Activated T-helper 2 cell treated with anti-CD3 and anti-CD28 coated beads, Interferon-gamma antibody, Interleukin-2, Interleukin-4, amounts not matched to agents 10 μg/mL and 5 μg/mL and 100 μg/mL, durations not matched to agents 14 hours and 24 hours and 36 hours (primary cell): ENCODE data around the gene PARD6A. TPM values are rescaled to one million over a fixed set of nuclear protein-coding genes. Genes with fewer than 3 reads are reported as not detected.

ENCODE experiments used
- DNase-seq: peaks from one replicate; pipeline ENCODE4 v3.0.0; 2021; ENCODE audit warnings: low spot score
- H3K27ac Mint-ChIP-seq: one replicate; pipeline ENCODE4 v1.8.0; 2021; ENCODE audit warnings: mixed read lengths
- H3K27me3 Mint-ChIP-seq: one replicate; pipeline ENCODE4 v1.8.0; 2021; ENCODE audit warnings: low read depth, mixed read lengths
- H3K36me3 Mint-ChIP-seq: one replicate; pipeline ENCODE4 v1.8.0; 2021; ENCODE audit warnings: low read depth, mixed read lengths
- H3K4me1 Mint-ChIP-seq: one replicate; pipeline ENCODE4 v1.8.0; 2021; ENCODE audit warnings: low read depth, mixed read lengths
- H3K4me3 Mint-ChIP-seq: one replicate; pipeline ENCODE4 v1.8.0; 2021; ENCODE audit warnings: low read depth, mild to moderate bottlenecking, moderate library complexity, mixed read lengths
- H3K9me3 Mint-ChIP-seq: one replicate; pipeline ENCODE4 v1.8.0; 2021; ENCODE audit warnings: mixed read lengths
- intact Hi-C: fragments of 100-400 bp; cut with micrococcal nuclease; formaldehyde crosslinking; loops from one replicate; pipeline ENCODE4 v1.15.1; 2023
- total RNA-seq: library from RNA; stranded (reverse); gene quantifications from 2 replicates; pipeline ENCODE4 v1.2.3, GENCODE V29; 2022

PARD6A gene
- total RNA-seq, 1 donor from 2014 or later: 11.5 TPM

DNA sequence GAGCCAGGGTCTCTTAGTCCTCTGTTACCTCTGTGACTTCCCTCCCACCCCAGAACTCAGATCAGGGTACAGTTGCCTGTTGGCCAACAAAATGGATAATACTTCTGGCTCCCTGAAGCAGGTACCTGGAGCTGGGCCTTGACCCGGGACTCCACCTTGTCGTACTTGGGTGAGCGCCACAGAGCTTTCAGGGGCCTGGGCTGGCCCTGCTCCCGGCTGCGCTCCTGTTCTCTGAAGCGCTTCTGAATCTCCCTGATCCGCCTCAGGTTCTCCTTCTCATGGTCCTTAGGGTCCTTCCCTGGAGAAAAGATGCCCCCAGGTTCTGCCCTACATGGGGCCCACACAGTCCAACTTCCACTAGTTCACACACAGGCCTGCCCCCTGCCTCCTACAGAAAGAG is 4.1 kb downstream of the PARD6A start:
- DNase-seq: no peak
- Mint-ChIP-seq H3K9me3 (no peaks in the 10 kb centered on the region), H3K4me1 (peaks cover 16% of the 10 kb centered on the region), H3K4me3 (no peak overlapping the region), H3K36me3 (no peaks in the 10 kb centered on the region), H3K27me3 (no peaks in the 10 kb centered on the region), H3K27ac (no peak overlapping the region)
- intact Hi-C loops: loop anchor here (5.0 kb wide), 1 partner anchor 128 kb away; no protein-coding TSS in a partner anchor

DNA sequence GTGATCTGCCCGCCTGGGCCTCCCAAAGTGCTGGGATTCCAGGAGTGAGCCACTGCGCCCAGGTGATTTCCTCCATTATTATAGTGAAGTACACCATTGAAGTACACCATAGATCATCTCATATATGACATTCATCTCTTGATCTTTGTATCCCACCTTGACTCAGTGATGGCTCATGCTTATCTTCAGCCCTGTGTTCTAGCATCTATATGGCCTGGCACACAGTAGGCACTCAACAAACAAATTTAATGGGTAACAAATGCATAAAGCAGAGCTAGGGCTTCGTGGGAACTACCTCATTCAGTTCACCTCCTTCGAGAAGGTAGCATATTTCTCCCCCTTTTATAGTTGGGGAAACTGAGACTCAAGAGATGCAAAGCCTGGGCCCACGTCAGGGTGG is 4.8 kb downstream of the PARD6A start:
- no peaks in the 10 kb centered on the region for H3K9me3 Mint-ChIP-seq
- H3K27me3 Mint-ChIP-seq: no peaks in the 10 kb centered on the region
- intact Hi-C loops: no loop called here
- H3K27ac Mint-ChIP-seq: no peak overlapping the region
- H3K36me3 Mint-ChIP-seq: no peaks in the 10 kb centered on the region
- DNase-seq: no peak
- H3K4me3 Mint-ChIP-seq: peak overlapping the region; percentile 68
- peaks cover 16% of the 10 kb centered on the region for H3K4me1 Mint-ChIP-seq

DNA sequence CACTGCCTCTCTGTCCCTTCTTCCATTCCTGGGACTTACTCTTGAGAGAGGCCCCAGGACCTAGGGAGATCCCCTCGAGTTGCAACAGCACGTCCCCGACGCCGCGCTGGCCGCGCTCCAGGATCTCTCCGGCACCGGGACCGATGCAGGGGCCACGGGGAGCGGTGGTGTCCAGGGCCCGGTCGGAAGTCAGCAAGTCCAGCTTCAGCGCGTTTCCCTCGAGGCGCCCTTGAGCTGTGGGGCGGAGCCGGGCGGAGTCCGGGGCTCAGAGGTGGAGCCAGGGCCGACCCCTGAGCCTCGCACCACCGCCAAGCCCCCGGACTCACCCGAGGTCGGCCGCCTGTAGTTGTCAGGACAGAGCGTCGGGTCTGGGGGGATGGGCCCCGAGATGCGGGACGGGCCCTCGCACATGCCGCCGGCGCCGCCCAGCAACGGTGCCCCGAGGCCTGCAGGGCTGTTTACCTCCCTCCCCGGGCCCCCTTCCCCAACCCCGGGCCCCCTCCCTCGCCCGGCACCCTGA is 5.3 kb downstream of the PARD6A start:
- H3K36me3 Mint-ChIP-seq: no peaks in the 10 kb centered on the region
- peaks cover 15% of the 10 kb centered on the region for H3K4me1 Mint-ChIP-seq
- DNase-seq: no peak

DNA sequence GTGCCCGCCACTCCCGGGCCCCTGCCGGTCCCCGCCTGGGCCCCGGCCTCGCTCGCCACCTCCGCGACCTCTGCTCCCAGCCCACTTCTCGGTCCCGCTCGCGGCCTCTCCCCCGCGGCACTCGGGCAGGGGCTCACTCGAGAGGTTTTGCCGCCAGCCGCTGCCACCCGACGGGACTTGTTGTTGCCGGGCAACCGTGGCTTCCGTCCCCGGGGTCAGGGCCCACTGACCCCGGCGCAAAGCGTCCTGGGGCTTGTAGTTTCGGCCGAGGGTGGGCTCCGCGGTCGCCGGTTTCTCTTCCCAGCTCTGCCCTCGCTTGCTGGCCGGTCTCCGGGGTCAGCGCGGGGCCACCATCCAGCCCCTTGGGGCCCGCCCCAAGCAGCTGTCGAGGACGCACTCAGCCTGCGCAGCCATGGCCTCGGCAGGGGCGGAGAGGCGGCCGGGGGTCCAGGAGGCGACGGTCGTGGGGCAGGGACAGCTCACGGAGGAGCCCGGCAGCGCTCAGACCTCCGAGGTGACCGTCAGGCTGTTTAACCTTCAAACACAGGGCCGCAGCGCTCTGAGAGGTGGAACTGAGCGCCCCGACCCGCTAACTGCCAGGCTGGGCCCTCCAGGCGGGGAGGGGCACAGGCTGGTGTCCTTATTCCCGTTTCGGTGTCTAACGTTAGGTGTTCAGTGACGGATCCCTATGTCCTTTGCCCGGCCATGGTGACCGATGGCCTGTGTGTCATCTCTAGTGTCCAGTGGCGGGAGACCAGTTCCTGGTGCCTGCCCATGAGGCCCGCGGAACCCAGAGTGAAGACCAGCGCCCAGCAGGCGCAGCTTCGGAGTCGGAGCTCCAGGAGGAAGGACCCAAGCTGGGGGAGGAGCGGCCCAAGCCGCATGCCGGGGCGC is 6.0 kb downstream of the PARD6A start, which contains the start of the genes C16orf86 and ENKD1:
C16orf86 (plus strand) TSS at position 256 of the 894 bp plus-strand sequence; CDS start at position 413, 157 bp downstream.
ENKD1 (minus strand) TSS at position 192 of the 894 bp plus-strand sequence. CDS start 308 bp downstream, outside the sequence.
- DNase-seq: peak; percentile 74
- peak within 1 kb of the TSS; percentile 86 for H3K4me3 Mint-ChIP-seq
- H3K27ac Mint-ChIP-seq: peak within 1 kb of the TSS; percentile 33
- no peaks in the 10 kb centered on the region for H3K27me3 Mint-ChIP-seq
- no peaks in the 10 kb centered on the region for H3K9me3 Mint-ChIP-seq
- intact Hi-C loops: no loop called here
- H3K36me3 Mint-ChIP-seq: no peaks in the 10 kb centered on the region
- peaks cover 11% of the 10 kb centered on the region for H3K4me1 Mint-ChIP-seq

More for the DNA sequence above, 5.3 kb downstream of the PARD6A start:
- intact Hi-C loops: no loop called here
- H3K4me3 Mint-ChIP-seq: peak overlapping the region; percentile 68
- no peaks in the 10 kb centered on the region for H3K27me3 Mint-ChIP-seq
- no peaks in the 10 kb centered on the region for H3K9me3 Mint-ChIP-seq
- no peak overlapping the region for H3K27ac Mint-ChIP-seq

DNA sequence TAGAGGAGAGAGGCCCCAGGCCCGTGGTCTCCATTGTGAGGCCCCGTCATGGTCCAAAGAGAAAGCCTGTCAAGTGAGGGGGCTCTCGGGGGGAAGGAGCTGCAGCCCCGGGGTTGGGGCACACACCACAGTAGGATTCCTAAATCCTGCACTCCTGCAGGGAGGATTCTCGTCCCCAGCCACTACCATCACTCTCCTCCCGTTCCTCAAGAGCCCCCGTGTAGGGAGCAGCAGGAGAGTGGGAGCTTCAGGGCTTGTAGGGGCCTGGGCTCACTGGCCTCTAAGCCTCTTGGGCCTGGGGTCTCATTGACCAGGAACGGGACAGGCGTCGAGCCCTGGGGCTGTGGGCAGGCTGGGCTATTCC is 6.7 kb downstream of the PARD6A start:
- no peaks in the 10 kb centered on the region for H3K36me3 Mint-ChIP-seq
- H3K4me3 Mint-ChIP-seq: peak overlapping the region; percentile 86
- DNase-seq: no peak
- peak overlapping the region; percentile 33 for H3K27ac Mint-ChIP-seq
- no peaks in the 10 kb centered on the region for H3K27me3 Mint-ChIP-seq
- H3K4me1 Mint-ChIP-seq: peaks cover 11% of the 10 kb centered on the region
- no peaks in the 10 kb centered on the region for H3K9me3 Mint-ChIP-seq
- intact Hi-C loops: no loop called here

DNA sequence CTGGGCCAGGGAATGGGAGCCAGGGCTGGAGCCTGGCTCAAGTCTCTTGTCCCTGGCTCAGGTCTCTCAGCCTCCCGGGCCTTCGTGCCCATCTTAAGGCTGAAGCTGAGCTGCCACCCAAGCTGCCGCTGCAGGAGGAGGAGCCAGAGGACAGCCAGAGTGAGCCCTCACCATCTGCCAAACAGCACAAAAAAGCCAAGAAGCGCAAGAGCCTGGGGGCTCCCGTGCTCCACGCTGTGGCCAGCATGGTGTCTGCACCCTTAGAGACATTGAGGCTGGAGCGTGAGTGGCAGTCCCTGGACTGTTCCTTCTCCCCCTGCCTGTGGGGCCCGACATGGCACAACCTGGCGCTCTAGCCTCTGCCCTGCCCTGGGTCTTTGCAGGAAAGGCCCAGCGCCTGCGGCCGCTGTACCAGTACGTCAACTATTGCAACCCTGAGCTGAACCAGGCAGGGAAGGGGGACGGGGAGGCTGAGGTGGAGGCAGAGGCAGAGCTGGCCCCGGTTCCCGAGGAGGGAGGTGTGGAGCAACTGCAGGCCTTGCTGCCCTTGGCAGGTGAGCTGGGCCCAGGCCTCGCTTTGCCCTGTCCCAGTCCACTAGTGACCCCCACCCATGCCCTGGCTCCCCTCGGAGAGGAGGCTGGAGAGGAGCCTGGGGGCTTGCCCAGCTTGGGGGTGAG is 7.2 kb downstream of the PARD6A start:
- intact Hi-C loops: loop anchor here (1.0 kb wide), 1 partner anchor 147 kb away; no protein-coding TSS in a partner anchor
- DNase-seq: peak; percentile 80
- peaks cover 13% of the 10 kb centered on the region for H3K4me1 Mint-ChIP-seq
- H3K4me3 Mint-ChIP-seq: peak overlapping the region; percentile 86
- no peaks in the 10 kb centered on the region for H3K36me3 Mint-ChIP-seq
- H3K27ac Mint-ChIP-seq: no peak overlapping the region
- H3K27me3 Mint-ChIP-seq: no peaks in the 10 kb centered on the region
- no peaks in the 10 kb centered on the region for H3K9me3 Mint-ChIP-seq

DNA sequence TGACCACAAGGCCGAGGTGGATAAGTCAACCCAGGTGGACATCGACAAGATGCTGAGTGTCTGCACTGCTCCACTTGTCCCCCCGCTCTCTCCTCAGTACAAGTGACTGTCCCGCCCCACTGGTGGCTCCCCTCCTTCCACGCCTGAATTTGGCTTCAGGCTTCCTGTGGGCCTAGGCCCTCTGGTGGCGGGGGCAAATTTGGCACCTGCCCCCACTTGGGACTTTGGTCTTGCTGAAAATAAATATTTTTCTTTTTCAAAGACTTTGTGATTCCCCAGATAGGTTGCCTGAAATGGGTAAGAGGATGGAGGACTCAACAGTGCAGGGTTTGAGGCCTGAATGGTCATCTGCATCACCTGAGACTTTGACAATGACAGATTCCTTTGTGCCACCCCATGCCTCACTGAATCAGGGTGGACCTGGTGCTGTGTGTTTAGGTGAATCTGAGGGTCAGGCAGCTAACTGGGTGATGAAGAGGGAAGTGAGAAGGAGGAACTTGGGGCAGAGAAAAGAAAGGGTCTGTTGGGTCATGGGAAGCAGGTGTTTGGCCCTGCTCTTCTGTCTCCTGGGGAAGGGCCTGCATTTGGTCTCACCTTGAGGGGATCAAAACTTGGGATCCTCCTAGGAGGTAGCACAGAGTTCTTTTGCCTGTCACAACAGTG is 7.9 kb downstream of the PARD6A start:
- no peak for DNase-seq
- no peaks in the 10 kb centered on the region for H3K27me3 Mint-ChIP-seq
- H3K27ac Mint-ChIP-seq: peak overlapping the region; percentile 28
- intact Hi-C loops: loop anchor here (1.0 kb wide), 1 partner anchor 147 kb away; no protein-coding TSS in a partner anchor
- no peaks in the 10 kb centered on the region for H3K9me3 Mint-ChIP-seq
- no peaks in the 10 kb centered on the region for H3K36me3 Mint-ChIP-seq
- no peak overlapping the region for H3K4me3 Mint-ChIP-seq
- peaks cover 13% of the 10 kb centered on the region for H3K4me1 Mint-ChIP-seq

DNA sequence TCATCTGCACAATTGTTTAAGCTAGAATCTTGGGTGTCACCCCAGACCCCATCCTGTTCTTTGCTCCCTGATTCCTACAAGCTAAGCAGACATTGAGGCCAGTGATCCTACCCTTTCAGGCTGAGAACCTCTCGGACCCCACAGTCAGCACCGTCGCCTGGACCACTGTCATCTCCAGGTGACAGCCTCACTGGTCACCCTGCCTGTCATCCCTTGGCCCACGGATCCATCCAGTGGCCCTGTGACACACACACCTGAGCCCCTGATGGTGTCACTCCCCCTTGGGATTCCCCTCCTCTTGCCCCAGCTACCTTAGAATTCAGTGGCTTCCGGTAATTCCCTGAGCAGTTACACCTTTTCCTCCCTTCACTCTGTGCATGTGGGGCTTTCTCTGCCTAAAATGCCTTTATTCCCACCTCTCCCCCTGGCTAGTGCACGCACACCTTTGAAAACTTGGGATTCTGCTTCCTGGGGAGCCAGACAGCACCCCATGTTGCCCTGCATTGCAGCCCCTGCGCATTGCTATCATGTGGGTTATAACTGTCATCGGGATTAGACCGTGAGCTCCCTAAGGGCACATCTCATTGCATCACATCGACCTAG is 8.8 kb downstream of the PARD6A start:
- Mint-ChIP-seq H3K27ac (no peak overlapping the region), H3K4me3 (peak overlapping the region; percentile 30), H3K4me1 (peaks cover 13% of the 10 kb centered on the region), H3K9me3 (no peaks in the 10 kb centered on the region), H3K27me3 (no peaks in the 10 kb centered on the region), H3K36me3 (no peaks in the 10 kb centered on the region)
- DNase-seq: no peak
- intact Hi-C loops: no loop called here

DNA sequence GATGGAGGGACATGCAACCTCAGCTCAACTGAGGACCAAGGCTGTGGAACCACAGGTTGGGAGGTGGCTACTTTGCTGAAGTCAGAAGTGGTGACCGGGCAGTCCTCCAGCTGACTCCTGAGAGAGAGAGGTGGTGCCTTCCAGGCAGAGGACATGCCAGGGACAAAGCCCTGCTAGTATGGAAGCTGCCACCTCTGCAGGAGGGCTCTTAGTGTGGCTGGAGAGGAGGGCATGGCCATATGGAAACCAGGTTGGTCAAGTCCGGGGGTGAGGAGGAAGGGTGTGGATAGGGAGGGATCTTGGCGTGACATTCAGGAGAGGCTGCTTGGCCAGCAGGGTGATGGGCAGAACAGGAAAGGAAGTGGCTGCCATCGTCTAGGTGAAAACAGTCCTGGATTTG is 11.5 kb downstream of the PARD6A start:
- H3K9me3 Mint-ChIP-seq: no peaks in the 10 kb centered on the region
- no peaks in the 10 kb centered on the region for H3K27me3 Mint-ChIP-seq
- intact Hi-C loops: no loop called here
- no peak overlapping the region for H3K4me3 Mint-ChIP-seq
- peaks cover 4% of the 10 kb centered on the region for H3K36me3 Mint-ChIP-seq
- no peak for DNase-seq
- H3K4me1 Mint-ChIP-seq: peaks cover 6% of the 10 kb centered on the region
- no peak overlapping the region for H3K27ac Mint-ChIP-seq

DNA sequence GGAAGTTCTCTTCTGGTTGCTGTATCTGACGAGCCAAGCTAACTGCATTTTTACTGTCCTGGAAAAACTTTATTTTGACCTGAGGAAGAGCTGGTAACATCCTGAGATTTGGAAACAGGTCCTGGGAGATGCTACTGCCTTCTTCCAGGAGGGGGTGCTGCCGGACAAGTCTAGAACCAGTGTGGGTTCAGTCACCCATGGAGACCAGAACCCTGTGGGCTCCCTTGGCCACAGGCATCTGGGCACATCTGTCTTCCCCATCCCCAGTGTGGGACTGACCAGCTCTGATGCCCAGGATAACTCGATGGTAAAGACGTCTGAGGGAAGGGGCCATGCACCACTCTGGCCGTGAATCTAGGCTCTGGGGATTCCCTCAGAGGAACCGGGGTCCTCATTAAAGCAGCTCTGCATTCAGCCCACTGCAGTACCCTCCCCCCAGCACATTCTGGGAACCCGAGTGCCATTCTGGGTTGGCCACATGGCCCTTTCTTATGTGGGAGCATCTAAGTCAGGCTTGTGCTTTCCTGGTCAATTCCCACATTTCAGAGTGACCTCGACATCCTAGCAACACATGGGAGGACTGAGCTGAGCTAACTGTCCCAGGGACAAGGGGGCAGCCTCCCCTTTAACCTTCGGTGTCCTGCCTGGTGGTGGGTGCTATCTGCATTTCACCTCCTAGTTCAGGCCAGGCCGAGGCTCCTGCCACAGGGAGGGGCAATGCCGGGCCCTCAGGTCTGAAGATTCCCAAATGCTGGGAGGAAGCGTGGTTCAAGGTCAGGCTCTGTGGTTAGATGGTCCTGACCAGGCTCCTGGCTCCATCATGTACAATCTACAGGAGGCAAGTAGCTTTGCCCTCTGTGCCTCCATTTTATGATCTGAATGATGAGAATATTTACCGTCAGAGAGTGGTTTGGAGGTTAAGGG is 12.2 kb downstream of the PARD6A start:
- no peak overlapping the region for H3K27ac Mint-ChIP-seq

DNA sequence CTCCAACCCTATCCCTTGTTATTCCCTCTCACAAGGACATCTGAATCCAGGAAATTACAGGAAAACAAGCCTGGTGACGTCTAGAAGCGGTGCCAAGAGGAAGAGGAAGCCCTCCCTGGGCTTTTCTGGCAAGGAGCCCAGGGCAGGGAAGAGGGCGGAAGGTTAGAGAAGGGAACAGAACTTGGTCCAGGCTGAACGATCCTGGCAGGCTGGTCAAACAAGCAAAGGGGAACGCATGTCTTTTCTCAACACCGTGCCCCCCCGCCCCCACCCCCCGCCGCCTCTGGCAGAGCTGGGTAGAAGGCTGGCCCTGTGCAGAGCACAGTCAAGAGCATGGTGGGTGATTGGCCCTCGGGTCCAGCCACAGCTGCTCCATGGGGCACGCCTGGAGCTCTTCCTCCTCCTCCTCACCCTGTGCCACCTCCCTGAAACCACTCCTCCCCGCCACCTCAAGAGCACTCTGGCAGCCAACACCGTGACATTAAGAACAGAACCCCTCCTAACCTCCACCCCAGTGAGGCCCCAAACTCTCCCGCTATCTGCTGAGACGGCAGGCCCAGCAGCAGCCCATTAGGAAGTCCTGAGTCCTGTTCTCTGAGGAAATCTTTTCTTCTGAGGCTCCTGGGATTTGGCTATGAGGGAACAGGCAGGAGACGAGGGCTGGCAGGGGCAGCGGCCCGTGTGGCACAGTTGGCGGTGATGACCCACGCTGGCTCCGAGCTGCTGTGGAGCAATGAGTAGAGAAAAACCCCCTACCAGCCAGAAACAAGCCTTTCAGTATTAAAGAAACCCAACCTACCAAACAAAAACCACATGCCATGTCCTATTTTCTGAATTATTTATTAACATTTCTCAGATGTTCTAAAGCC is 13.2 kb downstream of the PARD6A start:
- Mint-ChIP-seq H3K4me3 (no peak overlapping the region), H3K36me3 (peaks cover 4% of the 10 kb centered on the region), H3K27me3 (no peaks in the 10 kb centered on the region), H3K9me3 (no peaks in the 10 kb centered on the region), H3K4me1 (peaks cover 2% of the 10 kb centered on the region), H3K27ac (no peak overlapping the region)
- no peak for DNase-seq
- intact Hi-C loops: no loop called here

More for the DNA sequence above, 12.2 kb downstream of the PARD6A start:
- no peaks in the 10 kb centered on the region for H3K9me3 Mint-ChIP-seq
- intact Hi-C loops: no loop called here
- no peaks in the 10 kb centered on the region for H3K27me3 Mint-ChIP-seq
- peaks cover 3% of the 10 kb centered on the region for H3K4me1 Mint-ChIP-seq
- no peak overlapping the region for H3K4me3 Mint-ChIP-seq
- no peak for DNase-seq
- peaks cover 4% of the 10 kb centered on the region for H3K36me3 Mint-ChIP-seq
